SK-N-SH treated with all-trans-retinoic acid at 6 μM for 48 hours (cell line): ENCODE results near the gene REV3L.

Experiments
- ATAC-seq: fragments of 200-7000 bp; cut with Tn5 transposase; 3 replicates; pipeline ENCODE4 v1.9.1; 2020; ENCODE audit warnings: mild to moderate bottlenecking, moderate library complexity
- ARNTL ChIP-seq: fragments of 450-650 bp; formaldehyde crosslinking; IDR thresholded peaks from 2 replicates; pipeline ENCODE4 v1.5.0; 2020; ENCODE audit warnings: low read depth, mild to moderate bottlenecking, moderate library complexity, borderline replicate concordance
- BACH2 ChIP-seq: fragments of 250-450 bp; sonication (Bioruptor Pico); IDR thresholded peaks from 2 replicates; pipeline ENCODE4 v1.9.0; 2021; ENCODE audit warnings: mild to moderate bottlenecking, borderline replicate concordance
- CREB5 ChIP-seq: fragments of 250-450 bp; sonication (Bioruptor Pico); IDR thresholded peaks from 2 replicates; pipeline ENCODE4 v1.5.1; 2020; ENCODE audit warnings: low read depth, mild to moderate bottlenecking, moderate library complexity
- CSDC2 ChIP-seq: fragments of 250-450 bp; sonication (Bioruptor Pico); IDR thresholded peaks from 2 replicates; pipeline ENCODE4 v1.5.0; 2020; ENCODE audit warnings: mild to moderate bottlenecking, moderate library complexity
- CSRNP3 ChIP-seq: fragments of 250-450 bp; sonication (Bioruptor Pico); IDR thresholded peaks from 2 replicates; pipeline ENCODE4 v1.5.1; 2021; ENCODE audit warnings: mild to moderate bottlenecking, moderate library complexity
- ESRRG ChIP-seq: fragments of 250-450 bp; sonication (Bioruptor Pico); IDR thresholded peaks from 2 replicates; pipeline ENCODE4 v1.6.1; 2021; ENCODE audit warnings: mild to moderate bottlenecking
- GLIS3 ChIP-seq: fragments of 250-450 bp; sonication (Bioruptor Pico); IDR thresholded peaks from 2 replicates; pipeline ENCODE4 v1.5.0; 2020; ENCODE audit warnings: mild to moderate bottlenecking, moderate library complexity
- ISL1 ChIP-seq: fragments of 250-450 bp; sonication (Bioruptor Pico); IDR thresholded peaks from 2 replicates; pipeline ENCODE4 v2.1.2; 2022; ENCODE audit warnings: mild to moderate bottlenecking, moderate library complexity
- OSR1 ChIP-seq: fragments of 250-450 bp; sonication (Bioruptor Pico); IDR thresholded peaks from 2 replicates; pipeline ENCODE4 v1.8.0; 2022; ENCODE audit warnings: moderate library complexity, mild to moderate bottlenecking, inconsistent platforms
- PPARA ChIP-seq: fragments of 250-450 bp; sonication (Bioruptor Pico); IDR thresholded peaks from 2 replicates; pipeline ENCODE4 v1.5.0; 2020; ENCODE audit warnings: mild to moderate bottlenecking, borderline replicate concordance
- RARB ChIP-seq: fragments of 250-450 bp; sonication (Bioruptor Pico); IDR thresholded peaks from 2 replicates; pipeline ENCODE4 v1.8.0; 2021; ENCODE audit warnings: mild to moderate bottlenecking, moderate library complexity
- SNAI2 ChIP-seq: fragments of 250-450 bp; sonication (Bioruptor Pico); IDR thresholded peaks from 2 replicates; pipeline ENCODE4 v1.5.0; 2020; ENCODE audit warnings: mild to moderate bottlenecking, moderate library complexity
- TCF4 ChIP-seq: fragments of 250-450 bp; sonication (Bioruptor Pico); IDR thresholded peaks from 2 replicates; pipeline ENCODE4 v1.8.0; 2021; ENCODE audit warnings: mild to moderate bottlenecking, moderate library complexity, borderline replicate concordance
- TOX ChIP-seq: fragments of 250-450 bp; sonication (Bioruptor Pico); IDR thresholded peaks from 2 replicates; pipeline ENCODE4 v1.8.0; 2021; ENCODE audit warnings: mild to moderate bottlenecking, moderate library complexity, borderline replicate concordance
- TSHZ2 ChIP-seq: fragments of 250-450 bp; sonication (Bioruptor Pico); IDR thresholded peaks from 2 replicates; pipeline ENCODE4 v1.5.0; 2020; ENCODE audit warnings: mild to moderate bottlenecking, moderate library complexity
- ZC3H10 ChIP-seq: fragments of 250-450 bp; sonication (Bioruptor Pico); IDR thresholded peaks from 2 replicates; pipeline ENCODE4 v1.5.1; 2021; ENCODE audit warnings: mild to moderate bottlenecking, moderate library complexity
- ZFP3 ChIP-seq: fragments of 250-450 bp; sonication (Bioruptor Pico); IDR thresholded peaks from 2 replicates; pipeline ENCODE4 v1.5.0; 2020; ENCODE audit warnings: mild to moderate bottlenecking, moderate library complexity
- ZFP30 ChIP-seq: fragments of 450-650 bp; formaldehyde crosslinking; IDR thresholded peaks from 2 replicates; pipeline ENCODE4 v1.5.0; 2022; ENCODE audit warnings: mild to moderate bottlenecking, moderate library complexity
- ZNF565 ChIP-seq: fragments of 450-650 bp; formaldehyde crosslinking; conservative IDR thresholded peaks from 2 replicates; pipeline ENCODE4 v1.5.0; 2020; ENCODE audit warnings: low read depth, mild to moderate bottlenecking, moderate library complexity
- ZNF70 ChIP-seq: fragments of 450-650 bp; formaldehyde crosslinking; IDR thresholded peaks from 2 replicates; pipeline ENCODE4 v1.5.0; 2020; ENCODE audit warnings: mild to moderate bottlenecking, moderate library complexity
- ZNF8 ChIP-seq: fragments of 450-650 bp; formaldehyde crosslinking; IDR thresholded peaks from 2 replicates; pipeline ENCODE4 v1.5.0; 2020; ENCODE audit warnings: mild to moderate bottlenecking, moderate library complexity

REV3L gene

GRCh38 chr6:111492499-111492898 lies 9.5 kb upstream of the REV3L start:
- no peak for ATAC-seq
- TF ChIP-seq OSR1 (CRISPR knock-in tag) (no peak), ESRRG (CRISPR knock-in tag) (no peak), TCF4 (no peak), CREB5 (no peak), RARB (CRISPR knock-in tag) (no peak), ZNF70 (CRISPR knock-in tag) (no peak), ZFP30 (CRISPR knock-in tag) (no peak), GLIS3 (CRISPR knock-in tag) (no peak), CSRNP3 (CRISPR knock-in tag) (no peak), BACH2 (no peak), ZFP3 (no peak), SNAI2 (CRISPR knock-in tag) (no peak)

- TF ChIP-seq ZC3H10 (CRISPR knock-in tag), result no peak
- no peak for TF ChIP-seq PPARA (CRISPR knock-in tag)
- TF ChIP-seq TCF4, result no peak
- no peak for TF ChIP-seq CREB5
- no peak for TF ChIP-seq ZNF70 (CRISPR knock-in tag)
- no peak for TF ChIP-seq CSDC2
- no peak for TF ChIP-seq ARNTL (CRISPR knock-in tag)
- no peak for TF ChIP-seq ESRRG (CRISPR knock-in tag)
- ATAC-seq, result no peak
Measured at GRCh38 chr6:111490067-111490466, 7.0 kb upstream of the REV3L start.

- ATAC-seq, result no peak
- no peak for TF ChIP-seq ZNF70 (CRISPR knock-in tag)
- TF ChIP-seq GLIS3 (CRISPR knock-in tag), result no peak
- TF ChIP-seq TSHZ2 (CRISPR knock-in tag), result no peak
- no peak for TF ChIP-seq ISL1 (CRISPR knock-in tag)
- TF ChIP-seq ZNF565 (CRISPR knock-in tag), result no peak
Measured at GRCh38 chr6:111487661-111488060, 4.6 kb upstream of the REV3L start.

- TF ChIP-seq RARB (CRISPR knock-in tag) (no peak), ZNF8 (CRISPR knock-in tag) (no peak), TOX (no peak), ZNF70 (CRISPR knock-in tag) (no peak), SNAI2 (CRISPR knock-in tag) (no peak), ARNTL (CRISPR knock-in tag) (no peak), ZFP3 (no peak), TCF4 (no peak), ZC3H10 (CRISPR knock-in tag) (no peak), CREB5 (no peak), OSR1 (CRISPR knock-in tag) (no peak)
- ATAC-seq, result no peak
Measured at GRCh38 chr6:111486921-111487320, 3.9 kb upstream of the REV3L start.
